H1 (cell line): Measurements from ENCODE around the gene VASP.

Source experiments
- ATF3 ChIP-seq: IDR thresholded peaks from 2 replicates; pipeline ENCODE4 v1.6.1; 2011; ENCODE audit warnings: low read depth, mild to moderate bottlenecking, low read length; ENCODE audit not compliant: insufficient read depth
- BACH1 ChIP-seq: IDR thresholded peaks from 2 replicates; pipeline ENCODE4 v1.6.1; 2012; ENCODE audit warnings: low read length, improper control_type of control experiment
- CTBP2 ChIP-seq: IDR thresholded peaks from 2 replicates; pipeline ENCODE4 v1.7.0; 2011; ENCODE audit warnings: borderline replicate concordance, mild to moderate bottlenecking, moderate library complexity, mixed read lengths, low read length; ENCODE audit not compliant: insufficient read depth, insufficient read length
- GABPA ChIP-seq: IDR thresholded peaks from 2 replicates; pipeline ENCODE4 v1.6.1; 2011; ENCODE audit warnings: mild to moderate bottlenecking, low read length, moderate library complexity, borderline replicate concordance; ENCODE audit not compliant: insufficient read depth
- RAD21 ChIP-seq, 2 experiments: IDR thresholded peaks in 1 of 2; conservative IDR thresholded peaks in 1 of 2; 2 replicates each; pipeline ENCODE4 v1.6.1; 2011; ENCODE audit warnings: low read depth in 2 of 2, low read length in 2 of 2, improper control_type of control experiment in 1 of 2, inconsistent platforms in 1 of 2, mild to moderate bottlenecking in 1 of 2, moderate library complexity in 1 of 2
- SIN3A ChIP-seq, 2 experiments: IDR thresholded peaks in 1 of 2; conservative IDR thresholded peaks in 1 of 2; 2 replicates each; pipeline ENCODE4 v1.6.1; 2011 to 2012; ENCODE audit warnings: low read length in 2 of 2, improper control_type of control experiment in 1 of 2, low read depth in 1 of 2, mild to moderate bottlenecking in 1 of 2
- SIRT6 ChIP-seq: IDR thresholded peaks from one replicate; pipeline ENCODE4 v1.7.1; 2012; ENCODE audit warnings: low read length, inconsistent platforms
- TF ChIP-seq, protein P1 (sequence below), 3 experiments: IDR thresholded peaks; 1 replicate in 2 of 3; 2 replicates in 1 of 3; pipeline versions ENCODE4 v1.5.1 to v1.6.1; 2011; ENCODE audit warnings: low read length in 3 of 3, mild to moderate bottlenecking in 3 of 3, inconsistent platforms in 2 of 3, low read depth in 1 of 3, moderate library complexity in 1 of 3; ENCODE audit not compliant: insufficient read depth in 1 of 3; ENCODE audit errors: control extremely low read depth in 1 of 3

GRCh38 chr19:45569619-45570421 is 62.5 kb downstream of the VASP start:
- TF ChIP-seq RAD21 (IDR thresholded peaks at IDR 0.05 in 1 of 2, conservative IDR thresholded peaks at IDR 0.05 in 1 of 2; ENCODE audit: low read depth in 2 of 2, low read length in 2 of 2) (peak; percentile 79 to 87), GABPA (no peak), SIRT6 (no peak), ATF3 (no peak), SIN3A (conservative IDR thresholded peaks at IDR 0.05 in 1 of 2, IDR thresholded peaks at IDR 0.05 in 1 of 2; ENCODE audit: low read depth in 1 of 2, low read length in 2 of 2) (no peak), BACH1 (no peak), CTBP2 (no peak)
- TF ChIP-seq, protein P1, sequence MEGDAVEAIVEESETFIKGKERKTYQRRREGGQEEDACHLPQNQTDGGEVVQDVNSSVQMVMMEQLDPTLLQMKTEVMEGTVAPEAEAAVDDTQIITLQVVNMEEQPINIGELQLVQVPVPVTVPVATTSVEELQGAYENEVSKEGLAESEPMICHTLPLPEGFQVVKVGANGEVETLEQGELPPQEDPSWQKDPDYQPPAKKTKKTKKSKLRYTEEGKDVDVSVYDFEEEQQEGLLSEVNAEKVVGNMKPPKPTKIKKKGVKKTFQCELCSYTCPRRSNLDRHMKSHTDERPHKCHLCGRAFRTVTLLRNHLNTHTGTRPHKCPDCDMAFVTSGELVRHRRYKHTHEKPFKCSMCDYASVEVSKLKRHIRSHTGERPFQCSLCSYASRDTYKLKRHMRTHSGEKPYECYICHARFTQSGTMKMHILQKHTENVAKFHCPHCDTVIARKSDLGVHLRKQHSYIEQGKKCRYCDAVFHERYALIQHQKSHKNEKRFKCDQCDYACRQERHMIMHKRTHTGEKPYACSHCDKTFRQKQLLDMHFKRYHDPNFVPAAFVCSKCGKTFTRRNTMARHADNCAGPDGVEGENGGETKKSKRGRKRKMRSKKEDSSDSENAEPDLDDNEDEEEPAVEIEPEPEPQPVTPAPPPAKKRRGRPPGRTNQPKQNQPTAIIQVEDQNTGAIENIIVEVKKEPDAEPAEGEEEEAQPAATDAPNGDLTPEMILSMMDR (IDR thresholded peaks at IDR 0.05; ENCODE audit: control extremely low read depth in 1 of 3, insufficient read depth in 1 of 3, low read depth in 1 of 3, low read length in 3 of 3): peak; percentile 93 to 98 (median 95)
